Measurements from ENCODE around the gene CCDC186.

DNA sequence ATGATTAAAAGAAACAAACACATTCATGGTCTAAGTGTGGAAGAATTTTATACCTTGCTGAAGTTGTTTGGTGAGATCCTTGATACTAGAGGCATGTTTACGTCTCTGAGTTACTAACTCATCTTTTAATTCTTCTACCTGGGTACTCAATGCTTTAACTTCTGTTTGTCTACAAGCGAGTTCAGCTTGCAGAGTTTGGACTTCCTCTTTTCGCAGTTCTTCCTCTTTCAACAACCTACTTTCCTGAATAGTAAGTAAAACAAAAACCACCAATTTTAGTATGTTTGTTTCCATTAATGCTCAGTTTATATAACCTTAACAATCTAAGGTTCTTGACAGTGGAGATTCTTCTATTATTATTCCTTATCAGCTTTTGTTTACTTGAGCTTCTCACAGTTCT is 42.9 kb downstream of the CCDC186 start:
- TF ChIP-seq, protein P1, sequence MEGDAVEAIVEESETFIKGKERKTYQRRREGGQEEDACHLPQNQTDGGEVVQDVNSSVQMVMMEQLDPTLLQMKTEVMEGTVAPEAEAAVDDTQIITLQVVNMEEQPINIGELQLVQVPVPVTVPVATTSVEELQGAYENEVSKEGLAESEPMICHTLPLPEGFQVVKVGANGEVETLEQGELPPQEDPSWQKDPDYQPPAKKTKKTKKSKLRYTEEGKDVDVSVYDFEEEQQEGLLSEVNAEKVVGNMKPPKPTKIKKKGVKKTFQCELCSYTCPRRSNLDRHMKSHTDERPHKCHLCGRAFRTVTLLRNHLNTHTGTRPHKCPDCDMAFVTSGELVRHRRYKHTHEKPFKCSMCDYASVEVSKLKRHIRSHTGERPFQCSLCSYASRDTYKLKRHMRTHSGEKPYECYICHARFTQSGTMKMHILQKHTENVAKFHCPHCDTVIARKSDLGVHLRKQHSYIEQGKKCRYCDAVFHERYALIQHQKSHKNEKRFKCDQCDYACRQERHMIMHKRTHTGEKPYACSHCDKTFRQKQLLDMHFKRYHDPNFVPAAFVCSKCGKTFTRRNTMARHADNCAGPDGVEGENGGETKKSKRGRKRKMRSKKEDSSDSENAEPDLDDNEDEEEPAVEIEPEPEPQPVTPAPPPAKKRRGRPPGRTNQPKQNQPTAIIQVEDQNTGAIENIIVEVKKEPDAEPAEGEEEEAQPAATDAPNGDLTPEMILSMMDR (IDR thresholded peaks at IDR 0.05; ENCODE audit: insufficient read depth, low read depth, low read length), result no peak
- no peak for TF ChIP-seq EZH2 (IDR thresholded peaks at IDR 0.05; ENCODE audit: insufficient read depth, low read length)
